Progenitor cell of endocrine pancreas (in vitro differentiated cells): Measurements from ENCODE around the gene IL25. TPM values are rescaled to one million over a fixed set of nuclear protein-coding genes. Genes with fewer than 3 reads are reported as not detected.
"Not testable (repeated sequence)": the region's sequence is repeated elsewhere in the genome, so short reads cannot be mapped to it uniquely, and the experiment has no call there.

Source experiments
- DNase-seq: peaks from one replicate; pipeline ENCODE4 v3.0.0; 2021; ENCODE audit warnings: low spot score; ENCODE audit not compliant: unreplicated experiment
- H3K27ac Mint-ChIP-seq: 2 replicates; pipeline ENCODE4 v1.8.0; 2021; ENCODE audit warnings: mild to moderate bottlenecking, moderate library complexity, mixed read lengths
- H3K27me3 Mint-ChIP-seq: 2 replicates; pipeline ENCODE4 v1.8.0; 2021; ENCODE audit warnings: mixed read lengths
- H3K36me3 Mint-ChIP-seq: 2 replicates; pipeline ENCODE4 v1.8.0; 2022; ENCODE audit warnings: mixed read lengths; ENCODE audit not compliant: insufficient read depth
- H3K4me1 Mint-ChIP-seq: 2 replicates; pipeline ENCODE4 v1.8.0; 2021; ENCODE audit warnings: low read depth, mixed read lengths
- H3K4me3 Mint-ChIP-seq: 2 replicates; pipeline ENCODE4 v1.8.0; 2021; ENCODE audit warnings: low read depth, mild to moderate bottlenecking, moderate library complexity, mixed read lengths
- H3K9me3 Mint-ChIP-seq: 2 replicates; pipeline ENCODE4 v1.8.0; 2021; ENCODE audit warnings: low read depth, mixed read lengths
- CTCF ChIP-seq: fragments of 200-600 bp; sonication (generic); IDR thresholded peaks from one replicate; pipeline ENCODE4 v1.5.0; 2021; ENCODE audit warnings: antibody characterized with exemption, mild to moderate bottlenecking; ENCODE audit not compliant: unreplicated experiment
- microRNA-seq: library from miRNA; unstranded; fragments of <30 nt; microRNA quantifications from one replicate; pipeline ENCODE4 v1.1.0, GENCODE V29; 2020; ENCODE audit warnings: borderline number of aligned reads; ENCODE audit not compliant: unreplicated experiment
- total RNA-seq: library from RNA; stranded (reverse); gene quantifications from 2 replicates; pipeline ENCODE4 v1.2.1, GENCODE V29; 2021

IL25 gene
- total RNA-seq, 1 donor from 2014 or later = not detected

DNA sequence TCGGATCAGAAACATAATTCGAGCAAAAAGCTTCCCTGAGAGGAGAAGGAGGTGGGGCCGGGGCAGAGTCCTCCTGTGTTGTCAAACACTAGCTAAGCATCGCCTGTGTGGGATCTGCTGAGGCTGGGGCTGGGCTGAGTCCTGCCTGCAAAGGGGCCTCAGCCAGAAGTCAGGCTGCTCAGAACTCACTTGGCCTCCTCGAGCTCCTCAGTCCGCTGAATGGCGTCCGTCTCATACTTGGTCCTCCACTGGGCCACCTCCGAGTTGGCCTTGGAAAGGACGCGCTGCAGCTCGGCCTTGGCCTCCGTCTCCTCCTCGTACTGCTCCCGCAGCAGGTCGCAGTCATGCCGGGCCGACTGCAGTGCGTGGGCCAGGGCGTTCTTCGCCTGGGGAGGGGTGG is 45.4 kb downstream of the IL25 start:
- Mint-ChIP-seq H3K4me1 (no peaks in the 10 kb centered on the region), H3K9me3 (no peaks in the 10 kb centered on the region), H3K4me3 (no peak overlapping the region), H3K27ac (no peak overlapping the region), H3K36me3 (no peaks in the 10 kb centered on the region), H3K27me3 (peaks cover 17% of the 10 kb centered on the region)
- no peak for DNase-seq
- no peak for TF ChIP-seq CTCF

- not testable (repeated sequence) for H3K4me1 Mint-ChIP-seq, H3K36me3 Mint-ChIP-seq, H3K4me3 Mint-ChIP-seq, H3K27ac Mint-ChIP-seq, DNase-seq, H3K9me3 Mint-ChIP-seq
- peaks cover 22% of the 10 kb centered on the region for H3K27me3 Mint-ChIP-seq
Measured at GRCh38 chr14:23419646-23420045, 47.0 kb downstream of the IL25 start.

DNA sequence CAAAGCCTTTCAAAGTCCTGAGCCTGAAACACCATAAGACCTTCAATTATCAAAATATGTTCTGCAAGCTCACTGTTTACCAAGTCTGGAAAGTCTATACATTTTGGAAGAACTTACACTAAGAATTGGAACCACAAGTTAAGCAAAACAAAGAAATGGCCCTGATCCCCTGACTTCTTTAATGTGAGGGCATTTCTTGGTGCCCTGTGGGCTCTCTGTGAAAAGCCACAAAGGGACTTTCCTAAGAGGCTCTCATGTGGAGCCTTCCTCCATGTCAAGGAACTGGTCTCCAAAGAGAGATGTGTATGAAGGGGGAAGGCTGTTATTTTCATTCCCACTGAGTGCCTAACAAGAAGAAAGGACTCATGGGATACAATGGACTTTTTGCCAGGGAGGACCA is 49.0 kb downstream of the IL25 start:
- Mint-ChIP-seq H3K27ac (no peak overlapping the region), H3K27me3 (peaks cover 15% of the 10 kb centered on the region), H3K4me3 (no peak overlapping the region), H3K36me3 (no peaks in the 10 kb centered on the region), H3K9me3 (no peaks in the 10 kb centered on the region), H3K4me1 (no peaks in the 10 kb centered on the region)
- no peak for TF ChIP-seq CTCF
- DNase-seq = no peak

GRCh38 chr14:23423657-23424056 is 51.0 kb downstream of the IL25 start:
- no peak overlapping the region for H3K27ac Mint-ChIP-seq

DNA sequence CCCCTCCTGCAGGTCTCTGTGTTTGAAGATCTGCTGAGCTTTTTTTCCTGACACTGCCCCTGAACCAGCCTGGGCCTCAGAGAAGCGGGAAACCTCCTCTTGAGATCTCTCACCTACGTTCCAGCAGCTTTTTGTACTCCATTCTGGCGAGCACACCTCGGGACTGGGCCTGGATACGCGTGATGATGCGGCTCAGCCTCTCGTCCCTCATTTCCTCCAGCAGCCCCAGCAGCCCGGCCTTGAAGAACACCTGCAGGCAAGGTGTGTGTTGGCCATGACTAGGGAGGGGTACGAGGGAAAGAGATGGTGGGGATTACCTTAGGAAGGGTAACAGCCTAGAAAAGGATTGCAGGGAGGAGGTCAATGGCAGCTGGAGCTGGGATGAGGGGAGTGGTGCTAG is 52.6 kb downstream of the IL25 start:
- DNase-seq = no peak
- Mint-ChIP-seq H3K4me1 (no peaks in the 10 kb centered on the region), H3K36me3 (no peaks in the 10 kb centered on the region), H3K9me3 (no peaks in the 10 kb centered on the region), H3K4me3 (no peak overlapping the region), H3K27ac (no peak overlapping the region), H3K27me3 (peaks cover 19% of the 10 kb centered on the region)
- TF ChIP-seq CTCF = no peak

More at GRCh38 chr14:23423657-23424056, 51.0 kb downstream of the IL25 start:
- no peaks in the 10 kb centered on the region for H3K36me3 Mint-ChIP-seq
- peaks cover 18% of the 10 kb centered on the region for H3K27me3 Mint-ChIP-seq
- DNase-seq = no peak
- no peak for TF ChIP-seq CTCF
- no peak overlapping the region for H3K4me3 Mint-ChIP-seq
- no peaks in the 10 kb centered on the region for H3K9me3 Mint-ChIP-seq
- H3K4me1 Mint-ChIP-seq = no peaks in the 10 kb centered on the region

DNA sequence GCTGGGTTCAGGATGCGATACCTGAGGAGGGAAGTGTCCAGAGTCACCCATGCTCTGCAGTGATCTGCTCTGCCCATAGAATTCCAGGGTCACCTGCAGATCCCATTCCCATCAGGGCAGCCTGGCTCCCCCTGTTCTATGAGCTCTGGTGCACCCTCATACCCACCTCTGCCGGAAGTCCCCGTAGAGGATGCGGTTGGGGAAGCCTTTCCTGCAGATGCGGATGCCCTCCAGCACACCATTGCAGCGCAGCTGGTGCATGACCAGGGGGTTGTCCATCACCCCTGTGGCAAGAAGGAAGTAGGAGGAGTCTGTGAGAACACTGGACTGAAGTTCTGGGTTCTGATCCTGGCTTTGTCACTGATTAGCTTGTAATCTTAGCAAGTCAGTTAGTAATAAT is 53.2 kb downstream of the IL25 start:
- H3K9me3 Mint-ChIP-seq, H3K36me3 Mint-ChIP-seq, H3K4me3 Mint-ChIP-seq, H3K4me1 Mint-ChIP-seq, DNase-seq, H3K27ac Mint-ChIP-seq: not testable (repeated sequence)
- H3K27me3 Mint-ChIP-seq = peaks cover 19% of the 10 kb centered on the region

Small RNA genes within 50 kb of the gene (microRNA-seq; reads per million reads assigned to microRNA genes)
- gene MIR208A = 1.8 reads per million
- 2.4 reads per million for gene MIR208B

Other genes with a start within 250 kb of the IL25 start
- 28.3 and 30.9 TPM in 2 replicates for gene SLC7A8, start 189.1 kb upstream of the IL25 start, total RNA-seq
- gene RNF212B, start 134.9 kb upstream of the IL25 start, total RNA-seq = not detected in 2 replicates
- 21.1 and 22.5 TPM in 2 replicates for gene HOMEZ, start 86.7 kb upstream of the IL25 start, total RNA-seq
- 8.4 and 8.9 TPM in 2 replicates for gene PPP1R3E, start 70.0 kb upstream of the IL25 start, total RNA-seq
- gene BCL2L2, start 66.0 kb upstream of the IL25 start, total RNA-seq = 23.7 and 24.3 TPM in 2 replicates
- 318 and 338 TPM in 2 replicates for gene PABPN1, start 51.4 kb upstream of the IL25 start, total RNA-seq
- gene SLC22A17, start 19.9 kb upstream of the IL25 start, total RNA-seq = 26.2 and 29.3 TPM in 2 replicates
- 66.8 and 69.6 TPM in 2 replicates for gene EFS, start 7.6 kb upstream of the IL25 start, total RNA-seq
- not detected in 2 replicates for gene CMTM5, start 4.2 kb downstream of the IL25 start, total RNA-seq
- gene MYH6, start 35.5 kb downstream of the IL25 start, total RNA-seq = 0.04 and 0.07 TPM in 2 replicates
- gene MYH7, start 62.9 kb downstream of the IL25 start, total RNA-seq = not detected in 2 replicates
- gene NGDN, start 96.9 kb downstream of the IL25 start, total RNA-seq = 45.6 and 48.6 TPM in 2 replicates
- 13.6 and 16.4 TPM in 2 replicates for gene ZFHX2, start 179.0 kb downstream of the IL25 start, total RNA-seq
- gene THTPA, start 183.5 kb downstream of the IL25 start, total RNA-seq = 17.3 and 20.6 TPM in 2 replicates
- gene AP1G2, start 195.0 kb downstream of the IL25 start, total RNA-seq = 262 and 268 TPM in 2 replicates
- gene JPH4, start 206.0 kb downstream of the IL25 start, total RNA-seq = not detected in 2 replicates